CD14-positive monocyte (primary cell): Measurements from ENCODE around the gene TNFRSF25. TPM values are rescaled to one million over a fixed set of nuclear protein-coding genes. Genes with fewer than 3 reads are reported as not detected.
"Not testable (repeated sequence)": the region's sequence is repeated elsewhere in the genome, so short reads cannot be mapped to it uniquely, and the experiment has no call there.

ENCODE experiments used
- DNase-seq, 3 donors: peaks; one replicate each; pipeline ENCODE4 v3.0.0-alpha.2; 2011 to 2022
- H2AFZ ChIP-seq: 2 replicates; pipeline ENCODE4 v1.6.0; 2012; ENCODE audit warnings: mild to moderate bottlenecking, low read depth, low read length, inconsistent platforms; ENCODE audit not compliant: insufficient read depth, poor library complexity, severe bottlenecking
- H3K27ac ChIP-seq, 2 donors: 1 replicate in 1 of 2; 2 replicates in 1 of 2; pipeline ENCODE4 v1.5.1; 2012 to 2013; ENCODE audit warnings: low read length in 2 of 2, control low read depth in 1 of 2, inconsistent platforms in 1 of 2, low read depth in 1 of 2, mild to moderate bottlenecking in 1 of 2
- H3K27me3 ChIP-seq, 2 donors: one replicate each; pipeline versions ENCODE4 v1.6.0 to v1.6.1; 2011 to 2013; ENCODE audit warnings: low read length in 2 of 2; ENCODE audit not compliant: control insufficient read depth in 2 of 2, insufficient read depth in 2 of 2
- H3K36me3 ChIP-seq, 2 donors: replicated peaks in 1 of 2; 1 replicate in 1 of 2; 2 replicates in 1 of 2; pipeline versions ENCODE4 v1.5.1 to v1.6.1; 2012 to 2013; ENCODE audit warnings: low read length in 2 of 2, control low read depth in 1 of 2, inconsistent platforms in 1 of 2, mild to moderate bottlenecking in 1 of 2; ENCODE audit not compliant: insufficient read depth in 2 of 2, control insufficient read depth in 1 of 2
- H3K4me1 ChIP-seq, 2 donors: 1 replicate in 1 of 2; 2 replicates in 1 of 2; pipeline versions ENCODE4 v1.5.1 to v1.6.1; 2012 to 2013; ENCODE audit warnings: low read length in 2 of 2, control low read depth in 1 of 2, inconsistent platforms in 1 of 2, mild to moderate bottlenecking in 1 of 2, moderate library complexity in 1 of 2; ENCODE audit not compliant: insufficient read depth in 2 of 2, control insufficient read depth in 1 of 2
- H3K4me2 ChIP-seq: replicated peaks from 2 replicates; pipeline ENCODE3; 2012; ENCODE audit warnings: low read length, moderate library complexity, mild to moderate bottlenecking; ENCODE audit not compliant: poor library complexity, severe bottlenecking; ENCODE audit errors: extremely low read depth
- H3K4me3 ChIP-seq, 3 experiments: fragments of 200-600 bp in 1 of 3; sonication (generic) in 1 of 3; replicated peaks in 1 of 3; 1 replicate in 2 of 3; 2 replicates in 1 of 3; pipeline ENCODE4 v1.5.1; 2011 to 2013; ENCODE audit warnings: low read length in 3 of 3, mild to moderate bottlenecking in 3 of 3, control low read depth in 2 of 3, low read depth in 2 of 3, inconsistent platforms in 1 of 3, moderate library complexity in 1 of 3
- H3K79me2 ChIP-seq: 2 replicates; pipeline ENCODE4 v1.6.0; 2012; ENCODE audit warnings: mild to moderate bottlenecking, control low read depth, inconsistent platforms, low read length, moderate library complexity; ENCODE audit not compliant: insufficient read depth
- H3K9ac ChIP-seq: 2 replicates; pipeline ENCODE4 v1.6.0; 2017; ENCODE audit warnings: low read length, mild to moderate bottlenecking; ENCODE audit not compliant: insufficient read depth, poor library complexity, severe bottlenecking
- H3K9me3 ChIP-seq, 2 donors: replicated peaks in 1 of 2; 1 replicate in 1 of 2; 2 replicates in 1 of 2; pipeline versions ENCODE4 v1.5.1 to v1.6.1; 2012 to 2013; ENCODE audit warnings: low read length in 2 of 2, control low read depth in 1 of 2; ENCODE audit not compliant: control insufficient read depth in 1 of 2, insufficient read depth in 1 of 2
- H4K20me1 ChIP-seq: 2 replicates; pipeline ENCODE4 v1.6.0; 2012; ENCODE audit warnings: mild to moderate bottlenecking, low read length, control low read depth, moderate library complexity; ENCODE audit not compliant: insufficient read depth
- H3K27ac Mint-ChIP-seq, 7 donors: one replicate each; pipeline ENCODE4 v1.8.0; 2020; ENCODE audit warnings: mild to moderate bottlenecking in 7 of 7, mixed read lengths in 7 of 7, moderate library complexity in 6 of 7, inconsistent platforms in 2 of 7
- H3K27me3 Mint-ChIP-seq, 3 donors: one replicate each; pipeline ENCODE4 v1.8.0; 2021 to 2022; ENCODE audit warnings: low read depth in 3 of 3, mild to moderate bottlenecking in 3 of 3, mixed read lengths in 3 of 3, moderate library complexity in 3 of 3, inconsistent platforms in 1 of 3
- H3K36me3 Mint-ChIP-seq, 2 donors: one replicate each; pipeline ENCODE4 v1.8.0; 2020; ENCODE audit warnings: mixed read lengths in 2 of 2, inconsistent platforms in 1 of 2, mild to moderate bottlenecking in 1 of 2
- H3K4me1 Mint-ChIP-seq: one replicate; pipeline ENCODE4 v1.8.0; 2020; ENCODE audit warnings: mild to moderate bottlenecking, mixed read lengths
- H3K4me3 Mint-ChIP-seq, 2 donors: one replicate each; pipeline ENCODE4 v1.8.0; 2020; ENCODE audit warnings: mild to moderate bottlenecking in 2 of 2, mixed read lengths in 2 of 2, moderate library complexity in 1 of 2
- H3K9me3 Mint-ChIP-seq, 7 donors: one replicate each; pipeline ENCODE4 v1.8.0; 2020 to 2022; ENCODE audit warnings: mixed read lengths in 7 of 7, mild to moderate bottlenecking in 6 of 7, moderate library complexity in 6 of 7, inconsistent platforms in 2 of 7
- CTCF ChIP-seq: fragments of 200-600 bp; IDR thresholded peaks from one replicate; pipeline ENCODE4 v1.8.0; 2022; ENCODE audit warnings: antibody characterized with exemption, mild to moderate bottlenecking
- WGBS: methylation state at CpG from one replicate; pipeline ENCODE4 v1.1.5; 2013; ENCODE audit warnings: missing lambda C conversion rate; ENCODE audit not compliant: insufficient coverage; 5-methylcytosine and 5-hydroxymethylcytosine counted together
- intact Hi-C, 2 donors: fragments of 100-400 bp; cut with micrococcal nuclease; formaldehyde crosslinking; loops; one replicate each; pipeline versions ENCODE4 v1.15.0 to v1.15.1; 2023
- polyA plus RNA-seq, 3 donors: library from polyadenylated mRNA; depleted of rRNA in 1 of 3; unstranded in 2 of 3; stranded (reverse) in 1 of 3; fragments of 300-500 nt in 2 of 3; fragments of >200 nt in 1 of 3; fragmentation: Illumina TruSeq in 2 of 3; gene quantifications; 1 replicate in 2 of 3; 2 replicates in 1 of 3; pipeline ENCODE4 v1.2.3, GENCODE V29; 2012 to 2021

The TNFRSF25 gene
- polyA plus RNA-seq, 3 donors, result 0.33 to 3.0 (median 0.48) TPM

GRCh38 chr1:6435129-6435528 is 30.8 kb downstream of the TNFRSF25 start:
- Histone ChIP-seq H3K4me1 (peaks cover 0 to 3% of the 10 kb centered on the region in 2 donors), H3K9me3 (no peaks in the 10 kb centered on the region), H3K36me3 (no peaks in the 10 kb centered on the region), H3K4me2 (no peak overlapping the region), H3K9ac (no peak overlapping the region), H3K4me3 (no peak overlapping the region), H4K20me1 (no peaks in the 10 kb centered on the region), H3K27ac (no peak overlapping the region), H3K27me3 (peaks cover 2 to 14% of the 10 kb centered on the region in 2 donors), H3K79me2 (no peaks in the 10 kb centered on the region), H2AFZ (no peak overlapping the region)
- Mint-ChIP-seq H3K27me3 (peaks cover 22 to 46% (median 22%) of the 10 kb centered on the region in 3 donors), H3K27ac (no peak overlapping the region), H3K36me3 (no peaks in the 10 kb centered on the region), H3K4me1 (peaks cover 3% of the 10 kb centered on the region), H3K4me3 (no peak overlapping the region), H3K9me3 (peaks cover 0 to 5% (median 0%) of the 10 kb centered on the region in 7 donors)
- 90% methylated on average over 7 of the region's 15 CpGs for WGBS
- no peak for DNase-seq
- intact Hi-C loops, result no loop called here
- TF ChIP-seq CTCF, result no peak

DNA sequence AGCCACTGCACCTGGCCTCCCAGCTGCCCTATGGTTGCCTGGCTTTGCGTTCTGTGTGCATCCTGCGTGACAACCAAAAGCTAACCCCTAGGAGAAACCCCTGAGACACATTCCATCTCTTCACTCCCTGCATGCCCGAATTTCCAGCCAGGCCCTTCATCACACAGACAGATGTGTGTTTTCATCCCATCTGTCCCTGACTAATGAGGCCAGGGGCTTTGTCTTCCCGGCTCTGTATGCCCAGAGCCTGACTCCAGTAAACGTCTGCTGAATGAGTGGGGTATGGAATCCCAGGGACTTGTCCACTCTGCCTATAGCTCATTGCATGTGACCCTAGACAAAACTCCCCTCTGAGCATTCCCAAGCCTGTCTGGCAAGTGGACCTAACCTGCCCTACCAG is 31.8 kb downstream of the TNFRSF25 start:
- no peak overlapping the region for H3K4me3 ChIP-seq
- Mint-ChIP-seq H3K4me1 (peaks cover under 1% of the 10 kb centered on the region), H3K27ac (no peak overlapping the region), H3K36me3 (no peaks in the 10 kb centered on the region), H3K4me3 (no peak overlapping the region), H3K27me3 (peaks cover 16 to 46% (median 19%) of the 10 kb centered on the region in 3 donors), H3K9me3 (no peaks in the 10 kb centered on the region)
- H3K4me1 ChIP-seq, result no peaks in the 10 kb centered on the region
- no peak for DNase-seq
- WGBS, result 100% methylated on average over 1 of the region's 5 CpGs
- H3K9ac ChIP-seq, result no peak overlapping the region
- no peak overlapping the region for H3K4me2 ChIP-seq
- no peak overlapping the region for H2AFZ ChIP-seq
- no peaks in the 10 kb centered on the region for H3K9me3 ChIP-seq
- H3K27ac ChIP-seq, result no peak overlapping the region
- no peaks in the 10 kb centered on the region for H3K36me3 ChIP-seq
- intact Hi-C loops, result no loop called here
- no peaks in the 10 kb centered on the region for H3K79me2 ChIP-seq
- peaks cover 2 to 8% of the 10 kb centered on the region in 2 donors for H3K27me3 ChIP-seq
- TF ChIP-seq CTCF, result no peak
- no peaks in the 10 kb centered on the region for H4K20me1 ChIP-seq

DNA sequence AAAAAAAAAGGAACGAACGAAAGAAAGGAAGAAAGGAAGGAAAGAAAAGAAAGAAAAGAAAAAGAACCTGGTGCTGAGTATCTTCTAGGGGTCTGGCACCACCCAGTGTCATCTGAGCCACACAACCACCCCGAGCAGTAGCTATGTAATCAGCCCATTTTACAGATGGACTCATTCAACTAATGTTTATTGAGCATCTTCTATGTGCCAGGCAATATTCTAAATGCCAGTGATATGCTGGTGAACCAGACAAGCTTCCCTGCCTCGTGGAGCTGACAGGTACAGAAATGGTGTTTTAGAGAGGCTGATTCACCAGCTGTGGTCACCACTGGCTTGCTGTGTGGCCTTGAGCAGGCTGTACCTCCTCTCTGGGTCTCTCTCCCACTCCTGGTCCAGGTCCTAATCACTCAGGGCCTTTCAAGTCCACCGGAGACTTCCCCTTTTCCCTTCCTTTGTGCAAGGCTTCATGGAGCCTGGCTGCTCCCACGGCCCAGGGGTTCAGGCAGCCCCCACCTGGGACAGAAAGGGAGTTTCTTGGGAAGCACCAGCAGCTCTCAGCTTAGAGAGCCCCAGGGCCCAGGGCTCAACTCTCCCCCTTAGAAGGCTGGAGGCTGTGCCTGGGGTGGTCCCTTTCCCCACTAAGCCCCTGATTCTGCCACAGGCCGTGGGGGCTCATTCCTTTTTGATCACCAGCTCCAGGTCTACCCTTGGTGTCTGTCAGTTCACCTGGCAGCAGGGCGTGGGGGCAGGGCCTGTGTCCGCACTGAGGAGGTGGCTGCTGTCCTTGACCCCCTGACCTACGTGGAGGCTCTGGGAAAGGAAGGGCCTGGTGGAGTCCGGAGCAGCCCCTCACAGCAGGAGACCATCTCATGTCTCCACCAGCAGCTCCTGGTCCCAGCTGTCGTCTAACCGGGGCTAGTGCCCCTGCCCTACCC is 34.1 kb downstream of the TNFRSF25 start:
- H3K36me3 Mint-ChIP-seq, H3K9me3 ChIP-seq, H3K4me3 ChIP-seq, H3K27ac Mint-ChIP-seq, H3K4me3 Mint-ChIP-seq, H3K36me3 ChIP-seq, H2AFZ ChIP-seq, H3K4me2 ChIP-seq, intact Hi-C loops, H4K20me1 ChIP-seq, H3K4me1 ChIP-seq, H3K9me3 Mint-ChIP-seq, H3K4me1 Mint-ChIP-seq, H3K27ac ChIP-seq, H3K9ac ChIP-seq, DNase-seq, H3K27me3 ChIP-seq, H3K79me2 ChIP-seq: not testable (repeated sequence)
- peaks cover 14 to 38% (median 20%) of the 10 kb centered on the region in 3 donors for H3K27me3 Mint-ChIP-seq
- 69% methylated on average over 9 of the region's 13 CpGs for WGBS
